Stomach (tissue), 4 donors: ENCODE data around the gene RFTN1.

ENCODE experiments used
- CTCF ChIP-seq, 7 experiments: fragments of 450-650 bp in 4 of 7; fragments of 200-600 bp in 3 of 7; sonication (generic) in 3 of 7; IDR thresholded peaks; one replicate each; pipeline ENCODE4 v1.5.1; 2016 to 2019; ENCODE audit warnings: antibody characterized with exemption in 7 of 7, control low read depth in 2 of 7, mild to moderate bottlenecking in 1 of 7
- EP300 ChIP-seq: sonication (generic); formaldehyde crosslinking; IDR thresholded peaks from one replicate; pipeline ENCODE4 v1.6.1; 2017; ENCODE audit warnings: antibody characterized with exemption

- no peak for TF ChIP-seq CTCF (IDR thresholded peaks at IDR 0.05)
- TF ChIP-seq EP300, result no peak
These were observed 40.9 kb downstream of the RFTN1 start for GRCh38 chr3:16472593-16472992.
